Testis (tissue), 2 donors: ENCODE measurements around the gene OR3A2.
"Not testable (repeated sequence)": the region's sequence is repeated elsewhere in the genome, so short reads cannot be mapped to it uniquely, and the experiment has no call there.

ENCODE experiments used
- CTCF ChIP-seq, 3 experiments: fragments of 450-650 bp in 2 of 3; fragments of 200-600 bp in 1 of 3; sonication (generic) in 1 of 3; IDR thresholded peaks; one replicate each; pipeline ENCODE4 v1.5.1; 2016 to 2019; ENCODE audit warnings: antibody characterized with exemption in 3 of 3, mild to moderate bottlenecking in 2 of 3, moderate library complexity in 1 of 3
- POLR2A ChIP-seq: fragments of 450-650 bp; IDR thresholded peaks from one replicate; pipeline ENCODE4 v1.6.1; 2017; ENCODE audit warnings: antibody characterized with exemption, mild to moderate bottlenecking, moderate library complexity

GRCh38 chr17:3249013-3249412 is 137.1 kb downstream of the OR3A2 start:
- TF ChIP-seq CTCF (IDR thresholded peaks at IDR 0.05); POLR2A: not testable (repeated sequence)
